Renal pelvis (tissue), 4 donors: Measurements from ENCODE around the gene CCNL1. TPM values are rescaled to one million over a fixed set of nuclear protein-coding genes. Genes with fewer than 3 reads are reported as not detected.
"Not testable (repeated sequence)": the region's sequence is repeated elsewhere in the genome, so short reads cannot be mapped to it uniquely, and the experiment has no call there.

Source experiments
- DNase-seq: peaks from one replicate; pipeline ENCODE4 v3.0.0-alpha.2; 2013
- polyA plus RNA-seq, 3 donors: library from polyadenylated mRNA; unstranded; fragments of 120-200 nt; gene quantifications; one replicate each; pipeline ENCODE4 v1.2.1, GENCODE V29; 2013; ENCODE audit not compliant: insufficient read length in 3 of 3

CCNL1 gene
- polyA plus RNA-seq, 3 donors, result 138 to 169 (median 168) TPM

DNA sequence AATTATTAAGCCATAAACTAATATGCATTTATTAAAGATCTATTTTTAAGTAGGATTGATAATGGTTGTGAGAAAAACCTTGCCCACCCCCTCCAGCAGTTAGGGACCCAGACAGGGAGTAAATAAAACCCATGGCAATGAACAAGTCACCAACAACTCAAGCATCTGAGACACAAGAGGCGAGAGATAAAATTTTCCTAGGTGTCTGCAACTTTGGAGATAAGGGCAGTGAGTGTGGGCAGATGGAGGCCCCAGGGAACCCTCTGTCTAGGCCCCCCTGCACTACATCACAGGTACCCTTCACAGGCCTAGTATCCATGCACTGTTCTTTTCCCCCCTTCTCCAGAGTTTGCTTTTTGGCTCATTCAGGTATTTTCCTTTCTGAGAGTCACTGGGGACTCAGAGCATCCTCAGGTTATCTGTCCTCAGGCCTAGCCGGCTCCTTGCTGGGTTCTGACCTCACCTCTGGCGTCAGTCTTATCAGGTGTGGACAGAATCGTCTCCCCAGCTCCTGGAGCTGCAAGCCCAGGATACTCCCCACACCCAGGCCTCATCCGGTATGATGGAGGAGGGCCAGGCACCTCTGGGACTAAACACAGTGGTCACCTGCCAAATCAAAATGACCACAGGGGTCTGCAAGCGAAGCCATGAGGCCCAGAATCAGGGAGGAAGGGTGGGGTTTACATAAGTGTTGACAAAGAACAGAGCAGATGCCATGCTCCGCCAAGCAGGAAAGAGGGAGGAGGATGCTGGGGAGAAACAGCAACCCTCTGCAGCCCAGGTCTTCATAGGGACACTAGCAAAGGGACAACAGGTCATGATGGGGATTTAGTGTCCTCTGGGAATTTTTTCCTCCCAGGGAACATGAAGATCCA lies 50.4 kb downstream of the CCNL1 start:
- DNase-seq, result no peak

DNA sequence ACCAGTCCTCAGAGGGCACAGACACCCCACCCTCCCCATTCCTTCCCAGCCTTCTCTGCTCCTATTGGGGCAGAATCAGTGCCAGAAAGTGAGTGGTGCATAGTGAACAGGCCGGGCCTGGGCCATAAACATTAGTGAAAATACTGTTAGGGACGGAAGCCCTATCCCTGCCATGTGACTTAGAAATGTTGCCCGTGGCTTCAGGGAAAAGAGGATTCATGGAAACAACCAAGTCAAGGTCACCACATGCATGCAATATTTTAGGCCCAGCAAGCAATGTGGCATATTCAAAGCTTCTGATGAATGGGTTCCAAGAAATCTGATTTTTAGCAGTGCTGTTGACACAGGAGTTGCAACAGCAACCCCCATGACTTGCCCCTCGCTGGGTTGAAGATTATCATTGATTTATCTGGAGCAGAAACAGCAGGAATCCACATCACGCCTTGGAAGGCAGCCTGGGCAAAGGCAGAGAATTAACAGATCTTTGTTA lies 52.3 kb downstream of the CCNL1 start:
- no peak for DNase-seq

DNA sequence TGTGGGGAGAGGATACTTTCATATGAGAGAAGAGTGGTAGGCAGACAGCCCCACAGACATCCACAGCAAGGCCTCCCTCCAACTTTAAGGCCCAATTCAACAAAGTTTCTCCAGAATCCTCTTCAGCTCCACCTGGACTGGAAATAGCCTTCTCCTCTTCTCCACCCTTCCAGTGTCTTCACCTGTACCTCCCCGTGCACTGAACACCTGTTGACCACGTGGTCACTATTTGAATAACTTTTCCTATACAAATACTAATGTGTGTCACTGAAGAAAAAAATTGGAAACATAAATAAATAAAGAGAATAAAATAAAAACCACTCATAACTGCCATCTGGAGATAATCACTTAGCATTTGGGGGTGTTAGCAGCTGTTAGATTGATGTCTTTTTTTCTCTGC lies 52.9 kb downstream of the CCNL1 start:
- no peak for DNase-seq

DNA sequence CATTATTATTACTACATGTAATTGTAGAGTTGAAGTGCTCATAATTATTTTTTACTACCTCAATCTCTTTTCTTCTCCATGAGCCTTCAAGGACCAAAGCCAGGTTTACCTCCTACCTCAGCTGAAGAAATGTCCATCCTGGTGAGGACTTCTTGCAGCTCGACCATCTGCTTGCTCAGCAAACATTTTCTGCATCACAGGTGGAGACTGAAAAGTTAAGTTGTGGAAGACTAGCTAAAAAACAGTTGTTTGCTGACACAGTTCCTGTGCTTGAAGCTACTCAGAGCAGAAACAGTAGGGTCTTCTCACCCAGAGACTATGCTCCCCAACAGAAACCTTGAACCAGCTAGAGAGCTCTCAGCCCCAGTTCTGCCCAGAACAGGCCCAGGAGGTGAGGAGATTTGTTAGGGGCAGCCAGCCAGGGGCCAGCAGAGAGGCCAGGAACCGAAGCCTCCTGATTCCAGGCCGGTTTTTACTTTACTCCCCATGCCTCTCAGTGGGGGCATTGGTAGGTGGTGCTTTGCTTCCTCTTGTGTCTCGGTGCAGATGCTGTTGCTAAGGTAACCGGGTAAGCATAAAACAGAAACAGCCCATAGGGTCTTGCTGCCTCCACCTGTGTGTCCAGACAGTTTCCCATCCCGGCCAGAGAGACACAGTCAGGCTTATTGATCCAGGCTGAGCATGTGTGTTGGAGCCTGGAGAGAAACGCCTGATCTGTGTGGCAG lies 54.9 kb downstream of the CCNL1 start:
- DNase-seq, result no peak

DNA sequence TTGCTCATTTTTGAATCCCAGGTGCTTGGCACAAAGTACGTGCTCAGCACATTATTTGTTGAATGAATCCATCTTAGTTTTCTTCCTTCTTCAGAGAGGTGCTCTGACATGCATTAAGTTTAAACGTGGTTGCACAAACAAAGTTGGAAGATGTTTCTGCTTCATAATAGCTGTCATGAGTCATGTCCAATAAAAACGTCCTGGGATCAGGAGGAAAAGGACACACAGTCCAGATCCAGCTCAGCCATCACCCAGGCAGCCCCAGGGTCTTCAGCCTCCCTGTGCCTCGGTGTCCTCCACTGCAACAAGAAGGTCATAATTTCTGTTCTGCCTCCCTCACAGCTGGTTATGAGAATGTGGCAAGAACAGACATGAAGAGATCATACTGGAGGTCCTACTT lies 55.4 kb downstream of the CCNL1 start:
- DNase-seq, result no peak

DNA sequence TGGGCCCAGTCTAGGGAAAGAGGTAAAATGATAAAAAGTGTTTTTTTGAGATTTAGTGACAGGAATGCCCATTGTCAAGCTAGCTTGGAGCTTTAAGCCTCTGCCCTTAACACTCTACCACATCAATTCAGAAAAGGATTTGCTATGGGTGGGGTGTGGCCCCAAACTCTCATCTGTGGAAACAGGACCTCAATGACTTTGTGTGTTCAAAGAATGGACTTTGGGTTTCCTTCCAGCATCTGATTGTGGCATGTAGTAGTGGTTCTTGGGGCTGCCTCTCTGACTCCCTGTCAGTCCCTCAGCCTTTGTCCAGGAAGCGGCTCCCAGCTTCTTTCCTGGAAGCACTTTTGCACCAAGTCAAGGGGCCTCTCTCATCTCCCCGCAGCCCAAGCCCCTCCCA lies 56.1 kb downstream of the CCNL1 start:
- DNase-seq, result no peak

DNA sequence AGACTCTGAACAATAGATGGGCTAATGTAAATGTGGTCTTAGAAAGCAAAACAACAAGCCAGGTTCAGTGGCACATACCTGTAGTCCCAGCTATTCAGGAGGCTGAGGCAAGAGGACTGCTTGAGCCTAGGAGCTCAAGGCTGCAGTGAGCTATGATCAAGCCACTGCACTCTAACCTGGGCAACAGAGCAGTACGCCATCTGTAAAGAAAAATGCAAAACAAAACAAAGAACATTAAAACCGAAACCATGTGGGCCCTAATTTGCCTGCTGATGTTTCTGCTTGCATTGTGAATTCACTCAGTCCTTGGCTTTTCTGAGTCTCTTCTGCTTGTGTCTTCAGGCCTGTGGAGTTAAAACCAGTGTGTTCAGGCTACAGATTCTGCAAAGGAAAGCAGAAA lies 56.7 kb downstream of the CCNL1 start:
- no peak for DNase-seq

DNA sequence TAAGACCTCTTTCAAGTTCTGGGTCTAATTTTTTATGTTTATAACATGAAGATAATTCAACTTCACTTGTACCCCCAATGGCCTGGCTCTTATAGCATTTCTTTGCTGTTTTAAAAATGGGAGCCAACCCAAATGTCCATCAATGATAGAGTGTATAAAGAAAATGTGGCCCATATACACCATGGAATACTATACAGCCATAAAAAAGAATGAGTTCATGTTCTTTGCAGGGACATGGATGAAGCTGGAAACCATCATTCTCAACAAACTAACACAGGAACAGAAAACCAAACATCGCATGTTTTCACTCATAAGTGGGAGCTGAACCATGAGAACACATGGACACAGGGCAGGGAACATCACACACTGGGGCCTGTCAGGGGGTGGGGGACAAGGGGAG lies 57.4 kb downstream of the CCNL1 start:
- not testable (repeated sequence) for DNase-seq

DNA sequence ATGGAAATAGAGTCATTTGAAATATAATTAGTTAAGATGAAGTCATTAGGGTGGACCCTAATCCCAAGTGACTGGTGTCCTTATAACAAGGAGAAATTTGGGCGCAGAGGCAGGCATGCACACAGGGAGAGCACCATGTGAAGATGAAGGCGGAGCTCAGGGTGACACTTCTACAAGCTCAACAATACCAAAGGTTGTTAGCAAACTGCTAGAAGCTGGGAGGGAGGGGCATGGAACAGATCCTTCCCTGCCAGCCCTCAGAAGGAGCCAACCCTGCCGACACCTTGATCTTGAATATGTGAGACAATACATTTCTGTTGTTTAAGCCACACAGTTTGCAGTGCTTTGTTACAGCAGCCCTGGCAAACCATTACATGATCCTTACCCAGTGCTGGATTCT lies 57.8 kb downstream of the CCNL1 start:
- DNase-seq, result no peak

DNA sequence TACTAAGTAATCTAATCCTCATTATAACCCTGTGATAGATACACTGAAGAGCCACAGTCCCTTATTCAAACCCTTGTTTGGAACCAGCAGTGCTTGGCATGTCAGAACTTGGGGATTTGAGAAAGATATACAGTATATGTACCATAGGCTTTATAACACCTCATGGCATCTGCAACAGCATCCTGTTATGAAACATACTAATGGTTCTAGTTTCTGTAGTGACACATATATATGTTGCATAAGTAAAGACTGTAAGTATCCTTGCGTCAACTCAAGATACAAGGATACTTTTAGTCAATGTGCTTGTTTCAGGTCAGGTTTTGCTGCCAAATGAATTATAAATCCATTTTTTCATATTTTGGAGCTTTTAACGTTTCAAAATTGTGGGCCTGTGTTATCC lies 58.5 kb downstream of the CCNL1 start:
- DNase-seq, result no peak

DNA sequence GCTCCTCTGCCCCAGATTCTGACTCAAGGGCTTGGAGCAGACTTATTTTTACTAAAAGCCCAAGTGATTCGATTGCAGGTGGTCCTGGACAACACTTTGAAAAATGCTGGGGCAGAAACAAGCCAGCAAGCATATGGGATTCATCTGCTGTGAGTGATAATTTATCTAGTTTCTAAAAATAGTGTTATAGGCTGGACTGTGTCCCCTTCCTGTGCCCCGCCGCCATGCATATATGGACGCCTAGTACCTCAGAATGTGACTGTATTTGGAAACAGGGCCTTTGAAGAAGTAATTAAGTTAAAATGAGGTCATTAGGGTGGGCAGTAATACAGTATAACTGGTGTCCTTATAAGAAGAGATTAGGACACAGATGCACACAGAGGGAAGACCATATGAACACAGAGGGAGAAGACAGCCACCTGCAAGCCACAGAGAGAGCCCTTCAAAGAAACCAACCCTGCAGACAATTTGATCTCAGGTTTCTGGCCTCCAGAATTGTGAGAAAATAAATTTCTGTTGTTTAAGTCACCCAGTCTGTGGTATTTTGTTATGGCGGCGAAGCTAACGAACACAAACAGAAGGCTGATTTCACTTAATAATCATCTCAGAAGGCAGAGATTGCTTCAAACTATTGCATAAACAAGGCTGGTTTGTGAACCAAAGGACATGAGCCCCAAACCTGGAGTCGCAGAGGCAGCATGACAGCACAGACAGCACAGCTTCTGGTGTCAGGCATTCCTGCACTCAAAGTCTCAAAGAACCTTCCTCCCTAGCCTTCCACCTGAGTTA lies 59.1 kb downstream of the CCNL1 start:
- DNase-seq, result no peak

DNA sequence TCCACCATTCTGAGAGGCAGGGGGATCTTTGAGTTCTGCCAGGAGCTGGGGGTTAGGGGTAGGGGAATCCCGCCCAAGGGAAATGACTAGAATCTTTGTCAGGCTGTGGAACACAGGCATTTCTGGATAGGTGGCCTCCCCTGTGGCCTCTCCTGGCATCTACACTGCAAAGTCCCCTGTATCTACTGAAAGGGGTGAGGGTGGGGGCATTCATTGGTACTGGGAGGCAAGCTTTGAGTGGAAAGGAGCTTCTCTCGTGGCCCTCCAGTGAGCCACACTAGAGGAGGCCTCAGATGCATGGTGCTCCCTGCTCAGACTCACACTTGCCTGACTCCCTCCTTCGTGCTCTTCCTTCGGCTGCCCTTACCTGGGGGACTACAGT lies 59.9 kb downstream of the CCNL1 start:
- no peak for DNase-seq

DNA sequence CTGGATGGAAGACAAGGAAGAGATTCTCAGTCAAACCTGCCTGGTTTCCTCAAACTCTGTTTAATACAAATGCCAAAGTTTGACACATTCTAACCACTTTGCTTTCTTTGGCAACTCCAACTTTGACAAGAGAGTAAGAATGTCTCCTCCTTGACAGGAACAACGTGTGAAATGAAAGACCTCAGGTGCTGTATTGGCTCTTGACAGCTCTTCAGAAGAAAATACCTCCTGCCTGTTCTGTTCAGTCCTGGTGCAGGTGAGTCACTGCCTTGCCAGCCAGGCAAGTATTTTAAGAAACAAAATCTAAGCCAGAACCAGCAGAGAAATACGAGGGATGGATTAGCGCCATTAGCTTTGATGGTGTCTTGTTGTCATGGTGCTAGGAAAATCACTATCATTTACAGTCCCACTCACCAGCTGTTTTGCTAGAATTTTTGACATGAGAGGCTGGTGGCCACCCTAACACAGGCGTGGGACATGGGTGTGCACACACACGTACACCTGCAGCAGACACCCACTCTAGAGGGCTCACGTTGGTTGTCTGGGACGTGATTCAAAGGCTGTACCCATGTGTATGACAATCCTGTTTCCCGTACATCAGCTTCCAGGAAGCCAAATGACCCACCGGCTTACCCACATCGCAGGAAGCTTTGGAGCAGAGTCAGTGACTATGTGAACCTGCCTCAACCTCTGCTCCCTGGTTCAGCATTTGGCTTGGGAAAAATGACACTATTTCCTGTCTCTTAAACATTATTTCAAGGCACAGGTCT lies 60.4 kb downstream of the CCNL1 start:
- DNase-seq, result no peak

DNA sequence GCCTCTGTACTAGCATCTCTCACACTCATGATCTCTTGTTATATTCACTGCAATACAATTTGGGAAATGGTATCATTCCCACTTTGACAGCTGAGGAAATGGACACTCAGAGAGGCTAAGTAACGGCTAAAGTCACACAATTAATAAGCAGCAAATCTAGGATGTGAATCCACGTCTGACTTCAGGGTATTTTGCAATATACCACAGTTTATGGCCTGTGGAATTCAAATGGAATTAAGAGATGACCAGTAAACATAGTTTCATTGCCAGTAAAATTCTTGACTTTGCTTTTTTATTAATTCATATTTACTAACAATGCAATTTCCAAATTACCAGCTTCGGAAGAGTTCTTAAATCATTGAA lies 61.1 kb downstream of the CCNL1 start:
- no peak for DNase-seq

DNA sequence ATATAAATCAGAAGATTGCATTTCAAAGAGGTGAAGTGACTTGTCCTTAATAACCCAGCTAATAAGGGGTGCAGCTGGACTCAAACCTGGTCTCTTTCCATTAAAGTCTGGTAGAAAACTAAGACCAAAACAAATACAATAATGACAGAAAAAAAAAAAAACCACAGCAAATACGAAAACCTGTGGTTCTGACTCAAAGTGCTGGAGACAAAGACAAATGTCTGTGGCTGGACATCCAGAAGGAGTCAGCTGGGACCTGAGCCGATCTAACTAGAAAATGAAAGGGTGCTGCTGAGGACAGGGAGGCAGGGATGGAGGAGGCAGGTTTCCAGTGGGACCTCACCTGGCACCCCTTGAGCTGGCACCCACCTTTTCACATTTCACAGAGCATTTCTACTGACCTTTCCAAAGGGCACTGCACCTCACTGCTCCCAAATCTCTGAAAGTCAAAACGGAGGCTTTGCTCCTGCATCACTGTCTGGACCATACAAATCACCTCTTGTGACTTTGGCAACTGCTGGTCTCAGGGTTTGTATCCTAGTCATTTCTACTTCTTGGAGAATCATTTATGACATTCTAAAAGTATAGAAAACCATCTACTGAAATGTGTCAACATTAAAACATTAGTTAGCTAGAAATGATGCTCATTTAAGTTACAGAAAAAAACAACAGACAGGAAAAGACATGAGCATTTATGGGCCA lies 61.7 kb downstream of the CCNL1 start:
- DNase-seq, result no peak
